K562 (cell line): ENCODE results near the gene HSPA4L. TPM values are rescaled to one million over a fixed set of nuclear protein-coding genes. Genes with fewer than 3 reads are reported as not detected.

ENCODE experiments used
- DACH1 ChIP-seq: fragments of 450-650 bp; IDR thresholded peaks from 2 replicates; pipeline ENCODE4 v1.6.1; 2018; ENCODE audit not compliant: partially characterized antibody
- FOSL1 ChIP-seq: fragments of 200-800 bp; sonication (Bioruptor generic); conservative IDR thresholded peaks from 2 replicates; pipeline ENCODE4 v1.6.1; 2016; ENCODE audit warnings: missing genetic modification characterization, missing compliant biosample characterization
- FOXJ2 ChIP-seq: fragments of 200-800 bp; sonication (Bioruptor generic); IDR thresholded peaks from 2 replicates; pipeline ENCODE4 v1.6.1; 2016; ENCODE audit warnings: missing genetic modification characterization, missing compliant biosample characterization
- GATAD2B ChIP-seq: fragments of 450-650 bp; IDR thresholded peaks from 2 replicates; pipeline ENCODE4 v1.6.1; 2017; ENCODE audit warnings: mild to moderate bottlenecking, borderline replicate concordance
- HDAC6 ChIP-seq: IDR thresholded peaks from 2 replicates; pipeline ENCODE4 v1.6.1; 2012; ENCODE audit warnings: low read depth, mild to moderate bottlenecking, control low read depth, inconsistent platforms, low read length, moderate library complexity
- HNRNPK ChIP-seq: fragments of 200-400 bp; formaldehyde crosslinking; IDR thresholded peaks from one replicate; pipeline ENCODE4 v1.6.1; 2018; ENCODE audit warnings: mild to moderate bottlenecking, low read depth, low read length; ENCODE audit not compliant: poor library complexity, severe bottlenecking
- ILF3 ChIP-seq: fragments of 450-650 bp; IDR thresholded peaks from 2 replicates; pipeline ENCODE4 v1.6.1; 2018; ENCODE audit warnings: antibody characterized with exemption, mild to moderate bottlenecking, moderate library complexity, borderline replicate concordance
- MYC ChIP-seq, 2 experiments: fragments of 250-450 bp in 1 of 2; sonication (Bioruptor Pico) in 1 of 2; IDR thresholded peaks; 2 replicates each; pipeline versions ENCODE4 v1.5.1 to v1.6.1; 2012 to 2021; ENCODE audit warnings: low read depth in 2 of 2, borderline replicate concordance in 1 of 2, improper control_type of control experiment in 1 of 2, low read length in 1 of 2, mild to moderate bottlenecking in 1 of 2, moderate library complexity in 1 of 2
- NFE2 ChIP-seq: IDR thresholded peaks from 2 replicates; pipeline ENCODE4 v1.6.1; 2014; ENCODE audit warnings: antibody characterized with exemption, low read depth
- NR1H2 ChIP-seq: sonication (generic); formaldehyde crosslinking; IDR thresholded peaks from 2 replicates; pipeline ENCODE4 v1.4.0; 2020; ENCODE audit warnings: mild to moderate bottlenecking, missing genetic modification reagents
- PCBP2 ChIP-seq: fragments of 200-400 bp; formaldehyde crosslinking; IDR thresholded peaks from 2 replicates; pipeline ENCODE4 v1.6.1; 2018; ENCODE audit warnings: low read length, low read depth, mild to moderate bottlenecking, moderate library complexity; ENCODE audit not compliant: poor library complexity, severe bottlenecking
- POLR2A ChIP-seq: fragments of 450-650 bp; conservative IDR thresholded peaks from 2 replicates; pipeline ENCODE4 v1.6.1; 2016
- TAF15 ChIP-seq: fragments of 200-400 bp; formaldehyde crosslinking; IDR thresholded peaks from 2 replicates; pipeline ENCODE4 v1.6.1; 2017; ENCODE audit warnings: mild to moderate bottlenecking, low read depth, low read length, moderate library complexity
- ZKSCAN8 ChIP-seq: fragments of 200-800 bp; sonication (Bioruptor generic); IDR thresholded peaks from 2 replicates; pipeline ENCODE4 v1.6.1; 2016; ENCODE audit warnings: missing genetic modification characterization, missing compliant biosample characterization
- ZNF217 ChIP-seq: sonication (generic); formaldehyde crosslinking; IDR thresholded peaks from 2 replicates; pipeline ENCODE4 v1.8.0; 2022; ENCODE audit warnings: mild to moderate bottlenecking, missing genetic modification reagents
- ZNF584 ChIP-seq: fragments of 200-800 bp; sonication (Bioruptor generic); IDR thresholded peaks from 2 replicates; pipeline ENCODE4 v1.6.1; 2016; ENCODE audit warnings: low read depth, mild to moderate bottlenecking, missing genetic modification characterization, missing compliant biosample characterization
- polyA plus RNA-seq, 8 experiments: library from polyadenylated mRNA; depleted of rRNA in 4 of 8; stranded (reverse) in 5 of 8; unstranded in 3 of 8; fragments of >200 nt; fragmentation: Nextera tagmentation in 2 of 8; fragmentation: Illumina TruSeq in 1 of 8; extraction: Ambion mirVana in 2 of 8; extraction: Trizol in 1 of 8; gene quantifications; 2 replicates each; pipeline versions ENCODE4 v1.2.1 to v1.2.3, GENCODE V29; 2011 to 2014; ENCODE audit warnings: inconsistent platforms in 1 of 8, missing spikeins in 1 of 8
- total RNA-seq, 7 experiments: library from RNA; depleted of rRNA in 6 of 7; stranded (reverse); fragments of >200 nt in 6 of 7; fragmentation: Illumina TruSeq in 2 of 7; extraction: Trizol in 2 of 7; gene quantifications; 2 replicates each; pipeline versions ENCODE4 v1.2.1 to v1.2.3, GENCODE V29; 2011 to 2021; ENCODE audit warnings: low replicate concordance in 1 of 7
- TF ChIP-seq, protein P1 (sequence below), 2 experiments: fragments of 450-650 bp; IDR thresholded peaks; 2 replicates each; pipeline ENCODE4 v1.6.1; 2018; ENCODE audit warnings: mild to moderate bottlenecking in 2 of 2, low read depth in 1 of 2; ENCODE audit not compliant: partially characterized antibody in 2 of 2
- TF ChIP-seq, protein P2 (sequence below): fragments of 250-450 bp; sonication (Bioruptor Pico); IDR thresholded peaks from 2 replicates; pipeline ENCODE4 v1.8.0; 2022; ENCODE audit warnings: moderate library complexity, mild to moderate bottlenecking, inconsistent platforms
- TF ChIP-seq, protein P3 (sequence below): sonication (generic); formaldehyde crosslinking; IDR thresholded peaks from 2 replicates; pipeline ENCODE4 v1.8.0; 2022; ENCODE audit warnings: mild to moderate bottlenecking, missing genetic modification reagents

Gene HSPA4L
- total and polyA plus RNA-seq, 9 of the 15 experiments (the other 6 are each of a cell fraction or from before 2014, with no cell fraction given), result 12.3 to 37.0 (median 21.7) TPM

DNA sequence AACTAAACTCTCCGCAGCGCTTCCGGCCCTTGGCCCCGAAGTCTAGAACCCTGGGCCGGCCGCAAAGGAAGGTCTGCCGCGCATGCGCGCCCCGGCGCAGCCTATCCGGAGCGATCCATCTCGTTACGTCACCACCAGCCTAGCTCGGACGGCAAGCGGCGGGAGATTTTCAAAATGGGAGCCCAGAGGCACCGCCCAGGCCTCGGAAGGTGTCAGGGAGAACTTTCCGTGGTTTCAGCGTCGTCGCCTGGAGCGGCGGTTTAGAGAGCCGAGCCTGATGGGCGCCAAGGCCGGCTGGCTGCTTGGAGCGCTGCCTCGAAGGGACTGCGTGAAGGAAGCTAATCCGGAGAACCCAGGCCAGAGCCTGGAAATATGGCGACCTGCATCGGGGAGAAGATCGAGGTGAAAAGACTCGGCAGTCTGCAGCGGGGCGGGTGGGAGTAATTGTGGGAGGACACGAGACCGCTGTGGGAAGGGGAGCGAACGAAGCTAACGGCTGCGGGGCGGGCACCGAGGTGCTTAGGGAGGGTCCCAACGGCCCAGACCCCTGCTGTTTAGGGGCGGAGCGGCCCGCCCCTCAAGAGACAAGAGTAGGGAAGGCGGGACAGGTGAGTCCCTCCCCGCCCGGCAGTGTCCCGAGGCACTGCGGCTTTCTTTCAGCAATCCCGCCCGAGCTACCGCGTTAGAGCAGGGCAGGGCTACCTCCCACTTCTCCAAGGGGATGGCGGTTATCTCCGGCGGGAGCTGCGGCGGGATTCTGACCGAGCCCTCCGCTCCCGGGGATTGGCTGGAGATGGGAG lies 98.8 kb downstream of the HSPA4L start, which contains the start of gene PLK4 (continued):
- TF ChIP-seq TAF15 (no peak), ZKSCAN8 (CRISPR knock-in tag) (no peak), NFE2 (no peak), GATAD2B (no peak), FOSL1 (tag) (no peak), ZNF584 (CRISPR knock-in tag) (peak; percentile 57; the same call in 1 of the 2 replicates), HNRNPK (no peak), ILF3 (no peak), PCBP2 (no peak), HDAC6 (no peak), MYC (IDR thresholded peaks at IDR 0.05; ENCODE audit: low read depth, low read length) (no peak), MYC (CRISPR knock-in tag; IDR thresholded peaks at IDR 0.05; ENCODE audit: borderline replicate concordance, low read depth) (peak; percentile 55), ZNF217 (CRISPR knock-in tag) (no peak), DACH1 (no peak), FOXJ2 (tag) (no peak), NR1H2 (CRISPR knock-in tag) (no peak), POLR2A (peak; percentile 95)
- TF ChIP-seq, protein P1, sequence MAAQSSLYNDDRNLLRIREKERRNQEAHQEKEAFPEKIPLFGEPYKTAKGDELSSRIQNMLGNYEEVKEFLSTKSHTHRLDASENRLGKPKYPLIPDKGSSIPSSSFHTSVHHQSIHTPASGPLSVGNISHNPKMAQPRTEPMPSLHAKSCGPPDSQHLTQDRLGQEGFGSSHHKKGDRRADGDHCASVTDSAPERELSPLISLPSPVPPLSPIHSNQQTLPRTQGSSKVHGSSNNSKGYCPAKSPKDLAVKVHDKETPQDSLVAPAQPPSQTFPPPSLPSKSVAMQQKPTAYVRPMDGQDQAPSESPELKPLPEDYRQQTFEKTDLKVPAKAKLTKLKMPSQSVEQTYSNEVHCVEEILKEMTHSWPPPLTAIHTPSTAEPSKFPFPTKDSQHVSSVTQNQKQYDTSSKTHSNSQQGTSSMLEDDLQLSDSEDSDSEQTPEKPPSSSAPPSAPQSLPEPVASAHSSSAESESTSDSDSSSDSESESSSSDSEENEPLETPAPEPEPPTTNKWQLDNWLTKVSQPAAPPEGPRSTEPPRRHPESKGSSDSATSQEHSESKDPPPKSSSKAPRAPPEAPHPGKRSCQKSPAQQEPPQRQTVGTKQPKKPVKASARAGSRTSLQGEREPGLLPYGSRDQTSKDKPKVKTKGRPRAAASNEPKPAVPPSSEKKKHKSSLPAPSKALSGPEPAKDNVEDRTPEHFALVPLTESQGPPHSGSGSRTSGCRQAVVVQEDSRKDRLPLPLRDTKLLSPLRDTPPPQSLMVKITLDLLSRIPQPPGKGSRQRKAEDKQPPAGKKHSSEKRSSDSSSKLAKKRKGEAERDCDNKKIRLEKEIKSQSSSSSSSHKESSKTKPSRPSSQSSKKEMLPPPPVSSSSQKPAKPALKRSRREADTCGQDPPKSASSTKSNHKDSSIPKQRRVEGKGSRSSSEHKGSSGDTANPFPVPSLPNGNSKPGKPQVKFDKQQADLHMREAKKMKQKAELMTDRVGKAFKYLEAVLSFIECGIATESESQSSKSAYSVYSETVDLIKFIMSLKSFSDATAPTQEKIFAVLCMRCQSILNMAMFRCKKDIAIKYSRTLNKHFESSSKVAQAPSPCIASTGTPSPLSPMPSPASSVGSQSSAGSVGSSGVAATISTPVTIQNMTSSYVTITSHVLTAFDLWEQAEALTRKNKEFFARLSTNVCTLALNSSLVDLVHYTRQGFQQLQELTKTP (IDR thresholded peaks at IDR 0.05; ENCODE audit: low read depth in 1 of 2, partially characterized antibody in 2 of 2), result no peak
- TF ChIP-seq, protein P2, sequence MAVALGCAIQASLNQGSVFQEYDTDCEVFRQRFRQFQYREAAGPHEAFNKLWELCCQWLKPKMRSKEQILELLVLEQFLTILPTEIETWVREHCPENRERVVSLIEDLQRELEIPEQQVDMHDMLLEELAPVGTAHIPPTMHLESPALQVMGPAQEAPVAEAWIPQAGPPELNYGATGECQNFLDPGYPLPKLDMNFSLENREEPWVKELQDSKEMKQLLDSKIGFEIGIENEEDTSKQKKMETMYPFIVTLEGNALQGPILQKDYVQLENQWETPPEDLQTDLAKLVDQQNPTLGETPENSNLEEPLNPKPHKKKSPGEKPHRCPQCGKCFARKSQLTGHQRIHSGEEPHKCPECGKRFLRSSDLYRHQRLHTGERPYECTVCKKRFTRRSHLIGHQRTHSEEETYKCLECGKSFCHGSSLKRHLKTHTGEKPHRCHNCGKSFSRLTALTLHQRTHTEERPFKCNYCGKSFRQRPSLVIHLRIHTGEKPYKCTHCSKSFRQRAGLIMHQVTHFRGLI (CRISPR knock-in tag), result no peak
- TF ChIP-seq, protein P3, sequence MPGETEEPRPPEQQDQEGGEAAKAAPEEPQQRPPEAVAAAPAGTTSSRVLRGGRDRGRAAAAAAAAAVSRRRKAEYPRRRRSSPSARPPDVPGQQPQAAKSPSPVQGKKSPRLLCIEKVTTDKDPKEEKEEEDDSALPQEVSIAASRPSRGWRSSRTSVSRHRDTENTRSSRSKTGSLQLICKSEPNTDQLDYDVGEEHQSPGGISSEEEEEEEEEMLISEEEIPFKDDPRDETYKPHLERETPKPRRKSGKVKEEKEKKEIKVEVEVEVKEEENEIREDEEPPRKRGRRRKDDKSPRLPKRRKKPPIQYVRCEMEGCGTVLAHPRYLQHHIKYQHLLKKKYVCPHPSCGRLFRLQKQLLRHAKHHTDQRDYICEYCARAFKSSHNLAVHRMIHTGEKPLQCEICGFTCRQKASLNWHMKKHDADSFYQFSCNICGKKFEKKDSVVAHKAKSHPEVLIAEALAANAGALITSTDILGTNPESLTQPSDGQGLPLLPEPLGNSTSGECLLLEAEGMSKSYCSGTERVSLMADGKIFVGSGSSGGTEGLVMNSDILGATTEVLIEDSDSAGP, result no peak
